Astrocyte (in vitro differentiated cells and primary cell): ENCODE results near the gene SLC44A1. TPM values are rescaled to one million over a fixed set of nuclear protein-coding genes. Genes with fewer than 3 reads are reported as not detected.

Source experiments
- DNase-seq: peaks from one replicate; pipeline ENCODE4 v3.0.0-alpha.2; 2010; ENCODE audit warnings: low read depth
- FAIRE-seq: peaks from 2 replicates; lab custom pipeline; 2011; peaks lifted over from hg19 to GRCh38; lab: Jason Lieb, UNC
- H2AFZ ChIP-seq: 2 replicates; pipeline ENCODE4 v1.6.0; 2012; ENCODE audit warnings: low read depth, low read length, inconsistent platforms
- H3K27ac ChIP-seq: 2 replicates; pipeline ENCODE4 v1.5.1; 2011; ENCODE audit warnings: low read depth, low read length, inconsistent platforms
- H3K27me3 ChIP-seq: 2 replicates; pipeline ENCODE4 v1.6.0; 2011; ENCODE audit warnings: low read length, inconsistent platforms; ENCODE audit not compliant: insufficient read depth
- H3K36me3 ChIP-seq: 2 replicates; pipeline ENCODE4 v1.5.1; 2011; ENCODE audit warnings: low read length, inconsistent platforms; ENCODE audit not compliant: insufficient read depth
- H3K4me1 ChIP-seq: 2 replicates; pipeline ENCODE4 v1.5.1; 2011; ENCODE audit warnings: low read length, inconsistent platforms; ENCODE audit not compliant: insufficient read depth
- H3K4me2 ChIP-seq: 2 replicates; pipeline ENCODE4 v1.6.0; 2012; ENCODE audit warnings: low read length, inconsistent platforms
- H3K4me3 ChIP-seq: 2 replicates; pipeline ENCODE4 v1.5.1; 2011; ENCODE audit warnings: low read depth, mild to moderate bottlenecking, low read length, inconsistent platforms; ENCODE audit not compliant: insufficient read depth
- H3K79me2 ChIP-seq: 2 replicates; pipeline ENCODE4 v1.6.0; 2012; ENCODE audit warnings: mild to moderate bottlenecking, low read length, inconsistent platforms; ENCODE audit not compliant: insufficient read depth
- H3K9ac ChIP-seq: 2 replicates; pipeline ENCODE4 v1.6.0; 2012; ENCODE audit warnings: mild to moderate bottlenecking, low read length, inconsistent platforms
- H3K9me3 ChIP-seq: 2 replicates; pipeline ENCODE4 v1.5.1; 2012; ENCODE audit warnings: low read depth, mild to moderate bottlenecking, low read length, inconsistent platforms; ENCODE audit not compliant: insufficient read depth
- H4K20me1 ChIP-seq: 2 replicates; pipeline ENCODE4 v1.6.0; 2012; ENCODE audit warnings: low read length, inconsistent platforms; ENCODE audit not compliant: insufficient read depth
- H3K27ac Mint-ChIP-seq: one replicate; pipeline ENCODE4 v1.8.0; 2021; ENCODE audit warnings: mild to moderate bottlenecking, mixed read lengths; ENCODE audit not compliant: unreplicated experiment
- H3K27me3 Mint-ChIP-seq: one replicate; pipeline ENCODE4 v1.8.0; 2021; ENCODE audit warnings: low read depth, mixed read lengths; ENCODE audit not compliant: unreplicated experiment
- H3K36me3 Mint-ChIP-seq: one replicate; pipeline ENCODE4 v1.8.0; 2021; ENCODE audit warnings: low read depth, mixed read lengths; ENCODE audit not compliant: unreplicated experiment
- H3K4me1 Mint-ChIP-seq: one replicate; pipeline ENCODE4 v1.8.0; 2021; ENCODE audit warnings: low read depth, mixed read lengths; ENCODE audit not compliant: unreplicated experiment
- H3K4me3 Mint-ChIP-seq: one replicate; pipeline ENCODE4 v1.8.0; 2021; ENCODE audit warnings: mild to moderate bottlenecking, moderate library complexity, mixed read lengths; ENCODE audit not compliant: unreplicated experiment
- H3K9me3 Mint-ChIP-seq: one replicate; pipeline ENCODE4 v1.8.0; 2021; ENCODE audit warnings: mild to moderate bottlenecking, mixed read lengths; ENCODE audit not compliant: unreplicated experiment
- CTCF ChIP-seq: IDR thresholded peaks from 2 replicates; pipeline ENCODE4 v1.5.1; 2011; ENCODE audit warnings: low read depth, mild to moderate bottlenecking, inconsistent platforms, low read length, moderate library complexity; ENCODE audit not compliant: insufficient read depth
- EZH2 ChIP-seq: IDR thresholded peaks from 2 replicates; pipeline ENCODE4 v1.6.1; 2012; ENCODE audit warnings: mild to moderate bottlenecking, low read length, inconsistent platforms; ENCODE audit not compliant: insufficient read depth
- total RNA-seq: library from RNA; stranded (reverse); gene quantifications from 2 replicates; pipeline ENCODE4 v1.2.1, GENCODE V29; 2021

Gene SLC44A1
- total RNA-seq, 1 donor from 2014 or later, result 43.8 TPM

GRCh38 chr9:105330755-105331154, 86.3 kb downstream of the SLC44A1 start:
- TF ChIP-seq CTCF, result no peak
- no peak for TF ChIP-seq EZH2
- Mint-ChIP-seq H3K36me3 (peaks cover 2% of the 10 kb centered on the region), H3K4me1 (peaks cover 34% of the 10 kb centered on the region), H3K4me3 (no peak overlapping the region), H3K27ac (no peak overlapping the region), H3K27me3 (no peaks in the 10 kb centered on the region), H3K9me3 (no peaks in the 10 kb centered on the region)
- H3K27ac ChIP-seq, result no peak overlapping the region
- no peaks in the 10 kb centered on the region for H3K79me2 ChIP-seq
- H3K27me3 ChIP-seq, result no peaks in the 10 kb centered on the region
- no peak for FAIRE-seq
- H3K9me3 ChIP-seq, result no peaks in the 10 kb centered on the region
- H3K4me1 ChIP-seq, result peaks cover 6% of the 10 kb centered on the region
- no peak overlapping the region for H3K9ac ChIP-seq
- H4K20me1 ChIP-seq, result no peaks in the 10 kb centered on the region
- no peaks in the 10 kb centered on the region for H3K36me3 ChIP-seq
- H3K4me3 ChIP-seq, result no peak overlapping the region
- DNase-seq, result no peak
- H2AFZ ChIP-seq, result no peak overlapping the region
- H3K4me2 ChIP-seq, result no peak overlapping the region

- Mint-ChIP-seq H3K4me3 (no peak overlapping the region), H3K27me3 (no peaks in the 10 kb centered on the region), H3K27ac (no peak overlapping the region), H3K36me3 (peaks cover 2% of the 10 kb centered on the region), H3K4me1 (peaks cover 34% of the 10 kb centered on the region), H3K9me3 (no peaks in the 10 kb centered on the region)
- Histone ChIP-seq H3K27me3 (no peaks in the 10 kb centered on the region), H3K9ac (no peak overlapping the region), H3K79me2 (no peaks in the 10 kb centered on the region), H3K4me2 (no peak overlapping the region), H4K20me1 (no peaks in the 10 kb centered on the region), H3K36me3 (no peaks in the 10 kb centered on the region), H3K4me3 (no peak overlapping the region), H3K4me1 (peaks cover 6% of the 10 kb centered on the region), H2AFZ (no peak overlapping the region), H3K9me3 (no peaks in the 10 kb centered on the region), H3K27ac (no peak overlapping the region)
- no peak for DNase-seq
- TF ChIP-seq CTCF (no peak), EZH2 (no peak)
- no peak for FAIRE-seq
Observed at GRCh38 chr9:105331160-105331559, 86.7 kb downstream of the SLC44A1 start.

DNA sequence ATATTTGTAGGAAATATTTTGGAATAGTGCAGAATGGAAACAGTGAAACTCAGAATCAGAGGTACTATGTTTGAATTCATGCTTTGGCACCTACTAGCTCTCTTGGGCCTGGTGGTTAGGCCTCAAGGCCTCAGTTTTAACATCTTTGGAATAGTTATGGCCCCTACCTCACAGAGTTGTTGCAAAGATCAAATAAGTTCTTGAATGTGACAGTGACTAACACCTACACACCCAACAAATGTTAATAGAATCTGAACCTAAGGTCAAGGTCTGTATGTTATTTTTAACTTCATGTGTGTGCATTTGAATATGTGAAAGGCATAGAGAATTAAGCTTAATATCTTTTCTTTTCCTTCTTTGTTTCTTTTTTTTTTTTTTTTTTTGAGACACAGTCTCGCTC, 87.3 kb downstream of the SLC44A1 start:
- Histone ChIP-seq H3K4me2 (no peak overlapping the region), H3K9ac (no peak overlapping the region), H3K27me3 (no peaks in the 10 kb centered on the region), H3K36me3 (no peaks in the 10 kb centered on the region), H3K79me2 (no peaks in the 10 kb centered on the region), H3K4me3 (no peak overlapping the region), H2AFZ (no peak overlapping the region), H3K27ac (no peak overlapping the region), H4K20me1 (no peaks in the 10 kb centered on the region), H3K4me1 (peaks cover 6% of the 10 kb centered on the region), H3K9me3 (no peaks in the 10 kb centered on the region)
- H3K27me3 Mint-ChIP-seq, result no peaks in the 10 kb centered on the region
- no peak overlapping the region for H3K4me3 Mint-ChIP-seq
- TF ChIP-seq CTCF, result no peak
- no peak for TF ChIP-seq EZH2
- H3K4me1 Mint-ChIP-seq, result peaks cover 34% of the 10 kb centered on the region
- no peak for FAIRE-seq
- no peaks in the 10 kb centered on the region for H3K9me3 Mint-ChIP-seq
- H3K36me3 Mint-ChIP-seq, result peaks cover 2% of the 10 kb centered on the region
- no peak for DNase-seq
- peak overlapping the region; percentile 82 for H3K27ac Mint-ChIP-seq
